ENCODE measurements around the gene DENND2A. TPM values are rescaled to one million over a fixed set of nuclear protein-coding genes. Genes with fewer than 3 reads are reported as not detected.

Gene DENND2A
- total and polyA plus RNA-seq, 10 of the 15 experiments (the other 5 are each of a cell fraction or from before 2014, with no cell fraction given) = 0.01 TPM; not detected in 9

DNA sequence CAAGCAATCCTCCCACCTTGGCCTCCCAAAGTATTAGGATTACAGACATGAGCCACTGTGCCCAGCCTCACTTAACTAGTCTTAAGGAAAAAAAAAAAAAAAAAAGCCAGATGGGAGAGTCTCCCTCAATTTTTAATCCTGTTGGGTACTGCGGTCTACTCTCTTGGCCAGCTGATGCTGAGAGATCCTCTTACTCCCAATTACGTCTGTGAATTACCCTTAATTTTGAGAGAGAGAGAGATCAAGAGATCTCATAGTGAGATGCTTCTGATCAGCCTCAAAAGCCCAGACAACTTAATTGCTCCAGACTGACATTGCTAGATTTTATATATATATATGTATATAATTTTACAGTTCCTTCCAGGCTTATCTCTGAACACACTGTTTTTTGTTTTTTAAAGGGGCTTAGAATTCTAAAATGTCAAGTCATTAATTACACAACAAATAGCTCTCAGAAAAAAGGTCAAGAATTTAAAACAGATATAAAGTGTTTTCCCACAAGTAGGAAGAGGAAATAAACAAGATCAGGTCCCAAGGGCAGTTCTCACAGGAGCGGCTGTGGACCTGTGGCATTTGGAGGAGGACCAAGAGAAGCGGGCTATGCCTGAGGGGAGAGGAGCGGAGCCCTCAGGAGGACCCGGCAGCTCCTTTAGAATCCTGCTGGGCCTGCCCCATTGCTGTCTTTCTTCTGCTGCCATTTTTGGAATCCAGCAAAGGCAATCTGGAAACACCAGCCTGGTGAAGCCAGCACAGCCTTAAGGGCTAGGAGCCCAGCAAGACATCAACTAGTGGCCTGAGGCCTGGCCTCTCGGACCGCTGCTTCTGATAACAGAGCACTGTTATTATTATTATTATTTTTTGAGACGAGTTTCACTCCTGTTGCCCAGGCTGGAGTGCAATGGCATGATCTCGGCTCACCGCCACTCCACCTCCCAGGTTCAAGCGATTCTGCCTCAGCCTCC is 30.1 kb downstream of the DENND2A start:
- Histone ChIP-seq H3K27me3 (replicated peaks in 1 of 2; ENCODE audit: control insufficient read depth in 2 of 2, insufficient read depth in 2 of 2, low read length in 1 of 2) (no peaks in the 10 kb centered on the region), H3K4me1 (ENCODE audit: control insufficient read depth, insufficient read depth, low read length) (no peaks in the 10 kb centered on the region), H3K4me2 (ENCODE audit: control insufficient read depth, insufficient read depth) (no peak overlapping the region), H3K79me2 (ENCODE audit: control insufficient read depth, insufficient read depth, low read length) (no peaks in the 10 kb centered on the region), H2AFZ (ENCODE audit: control insufficient read depth, low read depth, low read length) (no peak overlapping the region), H3K27ac (ENCODE audit: control insufficient read depth, insufficient read depth) (no peak overlapping the region), H3K4me3 (no peak overlapping the region), H3K9me3 (replicated peaks; ENCODE audit: control insufficient read depth, insufficient read depth, low read length) (no peaks in the 10 kb centered on the region), H3K9ac (ENCODE audit: control insufficient read depth, insufficient read depth, low read length) (no peak overlapping the region), H4K20me1 (ENCODE audit: control insufficient read depth, insufficient read depth) (no peaks in the 10 kb centered on the region), H3K36me3 (ENCODE audit: control insufficient read depth in 2 of 2, insufficient read depth in 2 of 2, low read length in 1 of 2) (no peaks in the 10 kb centered on the region)
- CTCF ChIA-PET = interaction anchor here (0.6 kb wide), 1 partner anchor 1584 kb away, joined by 4 read pairs; no protein-coding TSS in a partner anchor
- POLR2A ChIA-PET = no interaction called here
- DNase-seq (ENCODE audit: low read depth, low spot score) (no peak), FAIRE-seq (no peak), ATAC-seq (no peak)
- 59% methylated on average over 12 of the region's 12 CpGs for WGBS (ENCODE audit: insufficient coverage, insufficient replicate concordance, low lambda C conversion rate, missing lambda C conversion rate)
- TF ChIP-seq, protein P1, sequence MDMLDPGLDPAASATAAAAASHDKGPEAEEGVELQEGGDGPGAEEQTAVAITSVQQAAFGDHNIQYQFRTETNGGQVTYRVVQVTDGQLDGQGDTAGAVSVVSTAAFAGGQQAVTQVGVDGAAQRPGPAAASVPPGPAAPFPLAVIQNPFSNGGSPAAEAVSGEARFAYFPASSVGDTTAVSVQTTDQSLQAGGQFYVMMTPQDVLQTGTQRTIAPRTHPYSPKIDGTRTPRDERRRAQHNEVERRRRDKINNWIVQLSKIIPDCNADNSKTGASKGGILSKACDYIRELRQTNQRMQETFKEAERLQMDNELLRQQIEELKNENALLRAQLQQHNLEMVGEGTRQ (IDR thresholded peaks at IDR 0.05; ENCODE audit: borderline replicate concordance, low read depth, low read length) = no peak
- TF ChIP-seq CEBPB (IDR thresholded peaks at IDR 0.05; ENCODE audit: borderline replicate concordance in 1 of 2, low read depth in 2 of 2, low read length in 2 of 2) = no peak
- TF ChIP-seq, protein P2, sequence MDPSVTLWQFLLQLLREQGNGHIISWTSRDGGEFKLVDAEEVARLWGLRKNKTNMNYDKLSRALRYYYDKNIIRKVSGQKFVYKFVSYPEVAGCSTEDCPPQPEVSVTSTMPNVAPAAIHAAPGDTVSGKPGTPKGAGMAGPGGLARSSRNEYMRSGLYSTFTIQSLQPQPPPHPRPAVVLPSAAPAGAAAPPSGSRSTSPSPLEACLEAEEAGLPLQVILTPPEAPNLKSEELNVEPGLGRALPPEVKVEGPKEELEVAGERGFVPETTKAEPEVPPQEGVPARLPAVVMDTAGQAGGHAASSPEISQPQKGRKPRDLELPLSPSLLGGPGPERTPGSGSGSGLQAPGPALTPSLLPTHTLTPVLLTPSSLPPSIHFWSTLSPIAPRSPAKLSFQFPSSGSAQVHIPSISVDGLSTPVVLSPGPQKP (IDR thresholded peaks at IDR 0.05; ENCODE audit: low read depth, low read length) = no peak
- no peak for TF ChIP-seq ETV6 (conservative IDR thresholded peaks at IDR 0.05 in 1 of 2, IDR thresholded peaks at IDR 0.05 in 1 of 2; ENCODE audit: borderline replicate concordance in 1 of 2, low read depth in 1 of 2)
- TF ChIP-seq CBX5 (IDR thresholded peaks at IDR 0.05; ENCODE audit: low read depth) = no peak
- TF ChIP-seq HDAC2 (IDR thresholded peaks at IDR 0.05) = no peak
- TF ChIP-seq ATF7 (IDR thresholded peaks at IDR 0.05; ENCODE audit: low read depth) = no peak
- TF ChIP-seq POLR2AphosphoS5 (IDR thresholded peaks at IDR 0.05; ENCODE audit: low read length) = no peak
- TF ChIP-seq, protein P3, sequence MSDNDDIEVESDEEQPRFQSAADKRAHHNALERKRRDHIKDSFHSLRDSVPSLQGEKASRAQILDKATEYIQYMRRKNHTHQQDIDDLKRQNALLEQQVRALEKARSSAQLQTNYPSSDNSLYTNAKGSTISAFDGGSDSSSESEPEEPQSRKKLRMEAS (IDR thresholded peaks at IDR 0.05; ENCODE audit: low read depth, low read length) = no peak
- RAD21 ChIA-PET (ENCODE audit: unreplicated experiment) = no interaction called here
- intact Hi-C loops (cut with micrococcal nuclease; ENCODE audit: unreplicated experiment) (no loop called here), in situ Hi-C loops (cut with MboI) (no loop called here)
- no TSS peak for BruUV-seq (replicated peaks)
- SMC1A ChIA-PET (ENCODE audit: uncharacterized antibody, unreplicated experiment) = no interaction called here

Data from GM12878 (cell line).